ENCODE results near the gene GLI3.

GLI3 gene

DNA sequence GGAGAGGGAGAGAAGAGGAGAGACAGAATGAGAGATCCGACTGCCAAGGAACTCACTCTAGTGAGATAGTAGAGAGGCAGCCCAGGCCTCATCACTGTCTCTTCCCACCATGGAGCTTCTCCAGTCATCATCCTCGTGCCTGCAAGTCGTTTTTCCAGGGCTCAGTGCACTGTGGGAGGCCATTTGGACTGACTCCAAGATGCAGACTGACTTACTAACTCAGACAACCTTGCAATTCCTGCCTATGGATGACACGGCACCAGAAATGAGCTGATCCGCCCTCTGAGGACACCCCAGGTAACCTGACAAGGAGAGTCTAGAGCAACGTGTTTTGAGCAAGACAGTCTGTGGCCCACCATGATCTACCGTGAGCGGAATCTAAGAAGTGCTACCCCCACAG, 154.9 kb downstream of the GLI3 start:
- no peak for DNase-seq (ENCODE audit: low spot score)

- DNase-seq (ENCODE audit: low spot score), result no peak
These were observed 155.3 kb downstream of the GLI3 start for GRCh38 chr7:42081671-42082070.

DNA sequence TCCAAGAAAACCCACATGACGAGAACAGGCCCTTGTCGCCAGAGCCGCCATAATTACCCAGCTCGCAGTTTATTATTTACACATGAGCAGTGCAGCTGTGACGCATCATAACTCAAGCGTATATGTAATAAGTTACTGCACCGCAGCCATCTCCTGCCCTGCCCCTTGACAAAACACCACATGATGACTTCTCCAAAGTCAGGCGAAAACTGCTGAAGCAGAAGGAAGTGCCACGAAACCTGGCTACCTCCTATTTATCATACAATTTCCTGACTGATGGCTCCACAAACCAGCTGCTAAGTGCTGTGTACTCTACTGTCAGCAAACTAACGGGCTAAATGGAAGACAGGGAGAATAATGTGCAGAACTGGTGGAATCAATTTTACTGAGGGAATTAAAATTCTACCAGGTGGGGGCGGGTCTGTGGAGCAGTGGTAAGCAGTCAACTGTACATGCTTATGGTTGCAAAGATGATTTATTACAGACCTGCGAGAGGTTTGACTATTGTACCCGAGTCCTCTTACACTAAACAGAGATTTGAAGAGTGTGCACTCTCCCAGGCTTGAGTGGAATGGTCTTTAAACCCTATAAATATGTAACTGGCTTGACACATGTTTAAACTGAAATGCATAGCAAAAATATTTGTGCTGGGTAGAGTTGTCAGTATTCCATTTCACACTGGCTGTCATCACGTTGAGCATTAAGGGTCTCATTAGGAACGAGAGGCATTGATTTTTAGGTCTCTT, 156.0 kb downstream of the GLI3 start:
- no peak for DNase-seq (ENCODE audit: low spot score)

DNA sequence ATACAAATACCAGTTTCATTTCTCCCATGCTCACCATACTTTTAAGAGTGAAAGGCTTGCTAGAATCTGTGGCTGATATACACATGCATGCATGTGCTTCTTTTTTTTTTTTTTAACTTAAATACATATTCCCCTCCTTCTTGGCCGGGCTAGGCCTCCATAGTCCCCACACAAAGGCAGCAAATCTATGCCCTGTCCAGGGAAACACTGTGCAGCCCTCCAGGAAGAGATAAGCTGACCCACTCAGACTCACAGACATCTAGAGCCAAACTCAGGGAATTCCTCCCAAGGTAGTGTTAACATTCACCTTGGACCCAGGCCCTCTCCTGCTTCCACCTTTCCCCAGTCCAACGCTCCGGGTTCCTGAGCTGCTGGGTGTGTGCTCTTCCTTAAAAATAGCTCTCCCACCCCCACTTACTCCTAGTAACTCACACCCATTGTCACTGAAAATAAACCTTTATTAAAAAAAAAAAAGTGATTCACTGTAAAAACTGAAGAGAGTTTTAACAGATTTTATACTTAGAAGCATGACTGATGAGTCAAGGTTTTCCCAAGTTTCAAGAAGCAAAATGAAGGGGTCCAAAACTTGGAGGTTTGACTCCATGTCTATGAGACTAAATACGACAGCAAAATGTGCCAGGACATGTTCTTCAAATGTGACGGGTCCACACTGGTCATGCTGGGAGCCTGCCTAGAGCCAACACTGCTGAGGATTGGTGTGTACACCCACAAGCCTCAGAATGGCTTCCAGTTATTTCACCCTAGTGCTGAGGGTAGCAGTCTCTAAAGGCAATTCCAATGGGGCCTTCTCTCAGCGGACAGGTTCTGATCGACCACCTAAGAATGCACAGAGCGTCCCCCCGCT, 159.5 kb downstream of the GLI3 start:
- no peak for DNase-seq (ENCODE audit: low spot score)

- DNase-seq (ENCODE audit: low spot score), result no peak
These were observed 160.1 kb downstream of the GLI3 start for GRCh38 chr7:42076870-42077269.

- no peak for DNase-seq (ENCODE audit: low spot score)
These were observed 161.6 kb downstream of the GLI3 start for GRCh38 chr7:42075418-42075817.

- DNase-seq (ENCODE audit: low spot score), result no peak
These were observed 162.9 kb downstream of the GLI3 start for GRCh38 chr7:42074076-42074475.

GRCh38 chr7:42071372-42072261, 165.4 kb downstream of the GLI3 start:
- DNase-seq (ENCODE audit: low spot score), result no peak

- DNase-seq (ENCODE audit: low spot score), result no peak
These were observed 166.9 kb downstream of the GLI3 start for GRCh38 chr7:42070068-42070467.

DNA sequence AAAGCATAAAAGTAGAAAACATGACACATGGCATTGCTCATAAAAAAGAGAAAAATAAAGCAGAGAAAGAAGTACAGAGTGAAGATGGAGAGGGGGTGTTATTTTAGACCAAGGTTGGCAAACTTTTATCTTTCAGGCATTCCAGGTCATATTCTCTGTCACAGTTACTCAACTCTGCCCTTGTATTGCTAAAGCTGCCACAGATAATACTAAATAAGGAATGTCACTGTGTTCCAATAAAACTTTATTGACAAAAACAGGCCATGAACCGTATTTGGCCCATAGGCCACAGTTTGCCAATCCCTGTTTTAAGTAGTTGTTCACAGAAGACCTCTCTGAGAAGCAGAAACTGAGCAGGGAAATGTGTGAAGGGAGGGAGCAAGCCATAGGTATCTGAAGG, 167.4 kb downstream of the GLI3 start:
- DNase-seq (ENCODE audit: low spot score), result no peak

GRCh38 chr7:42068554-42069280, 168.3 kb downstream of the GLI3 start:
- no peak for DNase-seq (ENCODE audit: low spot score)

GRCh38 chr7:42065942-42066341, 171.1 kb downstream of the GLI3 start:
- no peak for DNase-seq (ENCODE audit: low spot score)

- no peak for DNase-seq (ENCODE audit: low spot score)
These were observed 172.0 kb downstream of the GLI3 start for GRCh38 chr7:42065015-42065414.

DNA sequence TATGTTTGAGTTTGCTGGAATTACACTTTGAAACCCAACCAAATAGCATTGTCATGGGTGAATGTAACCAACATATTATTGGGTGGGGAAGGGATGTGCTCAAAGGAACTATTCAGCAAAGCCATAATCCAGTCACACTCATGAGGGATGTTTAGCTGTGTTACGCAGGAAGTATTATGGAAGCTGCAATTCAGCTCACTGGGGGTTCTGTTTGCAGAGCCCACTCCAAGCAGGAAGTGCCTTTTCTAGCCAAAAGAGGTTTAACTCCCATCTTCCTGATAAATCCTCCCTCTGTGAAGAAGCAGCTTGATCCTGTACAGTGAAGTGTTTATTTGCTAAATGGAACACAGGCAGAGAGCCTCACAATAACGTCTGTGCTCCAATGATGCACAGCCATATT, 172.5 kb downstream of the GLI3 start:
- no peak for DNase-seq (ENCODE audit: low spot score)

DNA sequence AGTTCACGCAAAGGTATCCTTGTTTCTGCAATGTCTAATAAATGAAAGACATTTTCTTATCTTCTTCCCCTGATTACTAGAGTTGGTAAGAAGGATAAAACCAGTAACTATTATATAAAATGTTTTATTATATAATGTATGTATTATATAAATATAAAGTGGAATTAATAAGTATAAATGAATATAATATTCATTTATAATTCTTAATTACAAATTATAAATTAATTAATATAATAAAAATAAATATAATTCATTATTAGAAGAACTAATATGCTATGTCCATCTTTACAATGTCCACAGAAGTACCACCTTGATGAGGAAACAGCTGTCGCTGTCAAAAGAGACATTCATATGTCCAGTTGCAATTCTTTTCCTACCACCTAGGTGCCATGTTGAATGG, 177.7 kb downstream of the GLI3 start:
- DNase-seq (ENCODE audit: low spot score), result no peak

DNA sequence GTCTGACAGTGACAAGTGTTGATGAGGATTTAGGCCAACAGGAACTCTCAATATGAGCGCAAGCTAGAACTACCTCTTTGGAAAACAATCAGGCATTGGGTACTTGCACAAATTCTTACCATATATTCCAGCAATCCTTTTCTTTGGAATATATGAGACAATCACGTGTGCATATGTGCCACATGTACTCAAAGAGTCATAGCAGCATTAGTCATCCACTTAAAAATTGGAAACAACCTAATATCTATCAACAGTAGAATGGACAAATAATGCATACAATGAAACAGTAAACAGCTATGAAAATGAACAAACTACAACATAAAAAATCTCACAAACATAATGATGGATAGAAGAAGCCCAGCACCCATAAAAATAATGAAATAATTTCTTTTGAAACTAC, 179.7 kb downstream of the GLI3 start:
- DNase-seq (ENCODE audit: low spot score), result no peak

- no peak for DNase-seq (ENCODE audit: low spot score)
These were observed 181.8 kb downstream of the GLI3 start for GRCh38 chr7:42055171-42055570.

DNA sequence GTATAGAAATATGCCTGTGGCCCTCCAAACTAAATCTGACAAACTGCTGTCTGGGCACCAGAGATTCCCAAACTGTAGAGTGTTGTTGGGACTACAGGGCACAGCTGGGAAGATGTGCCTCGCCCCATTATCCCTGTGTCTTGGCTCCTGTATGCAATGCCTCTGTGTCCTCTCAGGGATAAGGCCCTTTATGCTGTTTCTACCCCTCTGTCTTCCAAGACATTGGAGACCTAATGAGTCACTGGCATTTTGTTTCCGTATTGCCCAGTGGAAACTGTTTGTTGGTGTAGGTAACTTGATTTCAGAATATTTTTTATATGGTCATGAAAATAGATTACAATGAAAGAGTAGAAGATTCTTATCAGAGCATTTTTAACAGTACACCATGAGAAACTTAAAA, 183.2 kb downstream of the GLI3 start:
- no peak for DNase-seq (ENCODE audit: low spot score)

- no peak for DNase-seq (ENCODE audit: low spot score)
These were observed 187.2 kb downstream of the GLI3 start for GRCh38 chr7:42049761-42050160.

DNA sequence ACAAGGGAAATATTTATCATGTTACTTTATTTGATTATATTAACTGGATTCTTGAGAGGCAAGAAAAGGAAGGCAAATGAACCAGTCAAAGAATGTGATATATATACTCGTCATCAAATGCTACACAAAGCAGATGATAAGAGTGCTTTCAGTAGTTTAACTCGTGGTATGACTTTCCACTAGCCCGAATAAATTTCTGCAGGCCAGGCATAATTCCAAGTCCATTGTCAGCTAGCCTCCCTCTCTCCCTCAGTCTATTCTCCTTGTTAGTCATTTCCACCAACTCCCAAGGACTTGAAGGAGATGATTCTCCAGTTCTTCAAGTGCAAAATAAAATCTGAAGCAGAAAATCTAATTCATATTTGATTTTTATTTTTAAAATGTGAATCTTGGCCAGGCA, 190.5 kb downstream of the GLI3 start:
- no peak for DNase-seq (ENCODE audit: low spot score)

DNA sequence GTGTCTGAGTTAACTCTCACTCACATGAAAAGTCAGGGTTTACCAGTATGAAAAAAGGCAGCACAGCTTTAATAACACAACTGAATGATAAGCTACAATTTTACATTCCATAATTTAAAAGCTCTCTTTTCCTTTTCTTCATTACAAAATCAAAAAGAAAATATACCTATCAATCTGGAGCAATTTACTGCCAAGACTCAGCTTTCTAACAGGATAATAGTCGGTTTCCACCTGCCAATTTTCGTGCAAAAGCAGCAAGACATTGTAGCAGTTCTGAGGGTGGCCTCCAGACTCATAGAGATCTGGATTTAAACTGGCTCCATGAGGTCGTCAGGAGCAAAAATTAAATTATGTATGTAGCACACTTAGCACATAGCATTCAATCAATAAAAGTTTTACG, 191.0 kb downstream of the GLI3 start:
- no peak for DNase-seq (ENCODE audit: low spot score)

- DNase-seq (ENCODE audit: low spot score), result no peak
These were observed 197.1 kb downstream of the GLI3 start for GRCh38 chr7:42039921-42040320.
